ENCODE results near the gene SMAD4.

- no peak for TF ChIP-seq CEBPB (IDR thresholded peaks at IDR 0.05; ENCODE audit: low read depth, low read length)
- TF ChIP-seq GTF2F1 (IDR thresholded peaks at IDR 0.05; ENCODE audit: borderline replicate concordance, low read depth, low read length), result no peak
- TF ChIP-seq, protein P1, sequence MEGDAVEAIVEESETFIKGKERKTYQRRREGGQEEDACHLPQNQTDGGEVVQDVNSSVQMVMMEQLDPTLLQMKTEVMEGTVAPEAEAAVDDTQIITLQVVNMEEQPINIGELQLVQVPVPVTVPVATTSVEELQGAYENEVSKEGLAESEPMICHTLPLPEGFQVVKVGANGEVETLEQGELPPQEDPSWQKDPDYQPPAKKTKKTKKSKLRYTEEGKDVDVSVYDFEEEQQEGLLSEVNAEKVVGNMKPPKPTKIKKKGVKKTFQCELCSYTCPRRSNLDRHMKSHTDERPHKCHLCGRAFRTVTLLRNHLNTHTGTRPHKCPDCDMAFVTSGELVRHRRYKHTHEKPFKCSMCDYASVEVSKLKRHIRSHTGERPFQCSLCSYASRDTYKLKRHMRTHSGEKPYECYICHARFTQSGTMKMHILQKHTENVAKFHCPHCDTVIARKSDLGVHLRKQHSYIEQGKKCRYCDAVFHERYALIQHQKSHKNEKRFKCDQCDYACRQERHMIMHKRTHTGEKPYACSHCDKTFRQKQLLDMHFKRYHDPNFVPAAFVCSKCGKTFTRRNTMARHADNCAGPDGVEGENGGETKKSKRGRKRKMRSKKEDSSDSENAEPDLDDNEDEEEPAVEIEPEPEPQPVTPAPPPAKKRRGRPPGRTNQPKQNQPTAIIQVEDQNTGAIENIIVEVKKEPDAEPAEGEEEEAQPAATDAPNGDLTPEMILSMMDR (IDR thresholded peaks at IDR 0.05; ENCODE audit: control extremely low read depth in 1 of 3, insufficient read depth in 1 of 3, low read depth in 1 of 3, low read length in 3 of 3), result no peak
- TF ChIP-seq RFX5 (IDR thresholded peaks at IDR 0.05; ENCODE audit: borderline replicate concordance, low read depth, low read length), result no peak
- no peak for TF ChIP-seq ATF3 (IDR thresholded peaks at IDR 0.05; ENCODE audit: insufficient read depth, low read depth, low read length)
These were observed 40.3 kb upstream of the SMAD4 start for GRCh38 chr18:50989711-50990110.

Measured in H1 (cell line).